Esophagus muscularis mucosa (tissue), 4 donors: Measurements from ENCODE around the gene LYVE1.

Experiments
- EP300 ChIP-seq: sonication (generic); formaldehyde crosslinking; IDR thresholded peaks from one replicate; pipeline ENCODE4 v1.6.1; 2017; ENCODE audit warnings: antibody characterized with exemption
- POLR2A ChIP-seq: fragments of 450-650 bp; IDR thresholded peaks from one replicate; pipeline ENCODE4 v1.6.1; 2017; ENCODE audit warnings: antibody characterized with exemption, moderate library complexity, mild to moderate bottlenecking, low read depth
- POLR2AphosphoS5 ChIP-seq, 2 donors: sonication (generic); formaldehyde crosslinking; IDR thresholded peaks; one replicate each; pipeline ENCODE4 v1.6.1; 2017; ENCODE audit warnings: antibody characterized with exemption in 2 of 2
- TF ChIP-seq, protein P1 (sequence below), 3 experiments: fragments of 200-600 bp in 2 of 3; fragments of 450-650 bp in 1 of 3; sonication (generic) in 2 of 3; IDR thresholded peaks; one replicate each; pipeline ENCODE4 v1.5.1; 2017 to 2019; ENCODE audit warnings: antibody characterized with exemption in 3 of 3, mild to moderate bottlenecking in 2 of 3, moderate library complexity in 1 of 3

DNA sequence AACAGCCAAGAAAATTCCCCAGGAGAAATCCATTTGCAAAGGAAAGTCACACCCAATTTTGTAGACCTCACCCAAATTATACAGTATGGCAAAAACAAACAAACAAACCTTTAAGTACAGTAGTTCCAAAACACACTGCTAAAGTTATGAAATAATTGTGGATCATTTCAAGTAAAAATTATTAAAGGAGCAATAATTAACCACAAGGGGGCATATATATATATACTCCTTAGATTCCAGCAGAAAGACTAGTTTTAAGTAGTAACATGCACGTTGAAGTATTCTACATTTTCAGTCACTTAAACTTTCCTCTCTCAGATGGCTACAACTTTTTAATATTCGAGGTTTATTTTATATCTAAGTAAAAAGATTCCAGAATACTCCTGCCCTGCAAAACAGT, 54.3 kb downstream of the LYVE1 start:
- TF ChIP-seq, protein P1, sequence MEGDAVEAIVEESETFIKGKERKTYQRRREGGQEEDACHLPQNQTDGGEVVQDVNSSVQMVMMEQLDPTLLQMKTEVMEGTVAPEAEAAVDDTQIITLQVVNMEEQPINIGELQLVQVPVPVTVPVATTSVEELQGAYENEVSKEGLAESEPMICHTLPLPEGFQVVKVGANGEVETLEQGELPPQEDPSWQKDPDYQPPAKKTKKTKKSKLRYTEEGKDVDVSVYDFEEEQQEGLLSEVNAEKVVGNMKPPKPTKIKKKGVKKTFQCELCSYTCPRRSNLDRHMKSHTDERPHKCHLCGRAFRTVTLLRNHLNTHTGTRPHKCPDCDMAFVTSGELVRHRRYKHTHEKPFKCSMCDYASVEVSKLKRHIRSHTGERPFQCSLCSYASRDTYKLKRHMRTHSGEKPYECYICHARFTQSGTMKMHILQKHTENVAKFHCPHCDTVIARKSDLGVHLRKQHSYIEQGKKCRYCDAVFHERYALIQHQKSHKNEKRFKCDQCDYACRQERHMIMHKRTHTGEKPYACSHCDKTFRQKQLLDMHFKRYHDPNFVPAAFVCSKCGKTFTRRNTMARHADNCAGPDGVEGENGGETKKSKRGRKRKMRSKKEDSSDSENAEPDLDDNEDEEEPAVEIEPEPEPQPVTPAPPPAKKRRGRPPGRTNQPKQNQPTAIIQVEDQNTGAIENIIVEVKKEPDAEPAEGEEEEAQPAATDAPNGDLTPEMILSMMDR (IDR thresholded peaks at IDR 0.05), result peak; percentile 41 to 51 (median 43)
- TF ChIP-seq POLR2AphosphoS5 (IDR thresholded peaks at IDR 0.05) (no peak), EP300 (no peak), POLR2A (no peak)
